NCI-H146 (cell line): ENCODE measurements around the gene TTC12.

Experiments
- DNase-seq: peaks from one replicate; lab custom pipeline; 2025; lab: John Stamatoyannopoulos, UW

TTC12 gene

DNA sequence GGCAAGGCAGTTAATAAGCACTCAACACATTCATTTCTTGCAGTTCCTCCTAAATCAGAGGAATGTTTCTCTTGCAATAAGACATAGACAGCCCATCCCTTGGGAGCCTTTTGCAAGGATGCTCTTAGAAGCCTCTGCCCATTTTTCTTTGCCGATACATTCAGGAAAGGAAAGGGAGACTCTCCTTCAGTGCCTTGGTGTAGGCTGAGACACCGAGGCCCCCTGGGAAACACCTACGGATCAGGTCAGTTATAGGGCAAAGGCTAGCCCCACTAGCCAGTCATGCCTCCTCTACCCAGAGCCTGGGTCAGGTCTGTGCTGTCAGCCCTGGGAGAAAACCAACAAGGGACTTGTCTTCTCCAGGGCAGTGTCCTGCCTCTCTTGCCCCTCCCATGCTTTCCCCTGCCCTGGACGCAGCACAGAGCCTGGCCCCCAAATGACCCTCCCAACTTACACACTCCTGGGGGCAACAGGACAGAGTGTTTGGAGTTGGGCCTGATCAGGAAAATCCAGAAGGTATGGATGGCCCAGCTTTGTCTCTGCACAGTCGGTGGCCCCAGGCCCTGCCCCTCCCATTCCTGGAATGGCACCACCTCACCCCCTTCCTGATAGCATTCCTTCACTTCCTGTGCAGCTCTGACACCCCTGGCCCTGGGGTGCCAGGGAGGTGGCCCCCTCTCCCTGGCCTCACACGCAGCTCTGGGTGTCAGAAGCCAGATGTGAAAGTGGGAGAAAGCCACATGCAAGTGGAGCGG, 91.5 kb downstream of the TTC12 start:
- DNase-seq: no peak

DNA sequence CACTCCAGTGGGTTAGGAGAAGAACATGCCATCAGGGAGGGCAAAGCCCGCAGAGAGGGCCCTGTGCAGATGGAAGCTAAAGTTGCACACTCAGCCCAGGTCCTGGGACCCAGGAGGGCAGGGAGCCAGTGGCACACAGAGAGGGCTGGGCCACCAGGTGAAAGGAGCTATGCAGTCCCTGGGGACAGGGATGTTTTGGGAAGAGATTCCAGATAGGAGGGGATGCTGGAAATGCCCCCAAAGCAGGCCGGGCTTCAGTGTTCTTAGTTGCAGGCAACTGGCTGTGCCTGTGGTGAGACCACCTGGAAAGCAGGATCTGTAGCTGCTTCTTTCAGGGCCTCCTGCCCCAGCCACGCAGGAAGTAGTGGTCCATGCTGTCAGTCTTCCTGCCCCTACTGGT, 92.8 kb downstream of the TTC12 start:
- DNase-seq: no peak

DNA sequence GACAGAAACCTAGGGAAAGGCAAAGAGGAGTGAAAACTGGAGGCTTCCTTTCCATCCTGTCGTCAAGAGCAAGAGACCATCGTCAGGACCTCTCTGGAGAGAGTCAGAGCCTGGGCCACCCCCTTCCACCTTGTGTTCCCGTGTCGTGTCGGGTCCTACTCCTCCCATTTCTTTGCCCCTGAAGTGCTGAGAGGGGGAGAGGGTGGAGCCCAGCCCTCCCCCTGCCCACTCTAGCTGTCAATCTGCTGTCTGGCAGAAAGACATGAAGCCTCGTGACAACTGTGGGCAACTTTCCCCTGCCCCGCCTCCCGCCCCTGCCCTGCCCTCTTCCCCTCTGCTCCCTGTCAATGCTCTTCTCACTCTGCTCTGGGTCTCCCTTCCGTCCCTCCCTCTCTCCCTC, 93.8 kb downstream of the TTC12 start:
- DNase-seq: no peak

DNA sequence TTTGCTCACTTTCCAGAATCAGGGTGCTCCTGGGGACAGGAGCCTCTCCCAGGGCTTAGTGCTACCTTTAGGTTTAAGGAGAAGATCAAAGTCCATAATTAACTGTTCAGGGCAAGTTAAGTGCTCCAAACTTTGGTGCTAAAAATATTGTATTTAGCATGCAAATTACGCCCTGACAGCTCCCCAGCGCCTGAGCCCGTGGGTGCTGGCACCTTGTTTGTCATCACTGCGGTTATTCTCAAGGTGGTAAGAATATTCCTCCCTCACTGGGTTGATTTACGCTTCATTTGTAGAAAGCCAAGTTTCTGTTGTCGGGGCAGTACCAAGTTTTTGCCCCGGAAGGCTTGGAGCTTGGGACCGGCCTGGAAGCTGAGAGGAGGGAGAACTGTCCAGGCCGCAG, 94.5 kb downstream of the TTC12 start:
- no peak for DNase-seq

DNA sequence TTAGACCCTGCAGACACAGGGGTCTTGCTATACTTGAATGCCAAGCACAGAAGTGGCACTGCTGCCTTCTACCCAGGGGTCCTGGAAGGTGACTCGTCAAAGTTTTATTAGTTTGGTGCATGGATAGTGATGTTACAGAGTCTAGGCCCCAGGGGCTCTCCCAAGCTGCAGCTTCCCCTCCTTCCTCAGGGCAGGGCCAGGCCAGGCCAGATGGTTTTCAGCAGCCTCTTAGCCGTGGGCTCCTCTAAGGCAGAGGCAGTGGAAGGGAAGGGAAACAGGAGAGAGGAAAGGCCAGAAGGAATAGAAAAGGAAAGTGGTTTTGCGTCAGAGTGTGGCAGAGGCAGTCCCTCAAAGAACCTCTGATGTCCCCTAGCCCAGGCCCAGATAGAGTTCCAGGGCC, 95.1 kb downstream of the TTC12 start:
- DNase-seq: no peak

DNA sequence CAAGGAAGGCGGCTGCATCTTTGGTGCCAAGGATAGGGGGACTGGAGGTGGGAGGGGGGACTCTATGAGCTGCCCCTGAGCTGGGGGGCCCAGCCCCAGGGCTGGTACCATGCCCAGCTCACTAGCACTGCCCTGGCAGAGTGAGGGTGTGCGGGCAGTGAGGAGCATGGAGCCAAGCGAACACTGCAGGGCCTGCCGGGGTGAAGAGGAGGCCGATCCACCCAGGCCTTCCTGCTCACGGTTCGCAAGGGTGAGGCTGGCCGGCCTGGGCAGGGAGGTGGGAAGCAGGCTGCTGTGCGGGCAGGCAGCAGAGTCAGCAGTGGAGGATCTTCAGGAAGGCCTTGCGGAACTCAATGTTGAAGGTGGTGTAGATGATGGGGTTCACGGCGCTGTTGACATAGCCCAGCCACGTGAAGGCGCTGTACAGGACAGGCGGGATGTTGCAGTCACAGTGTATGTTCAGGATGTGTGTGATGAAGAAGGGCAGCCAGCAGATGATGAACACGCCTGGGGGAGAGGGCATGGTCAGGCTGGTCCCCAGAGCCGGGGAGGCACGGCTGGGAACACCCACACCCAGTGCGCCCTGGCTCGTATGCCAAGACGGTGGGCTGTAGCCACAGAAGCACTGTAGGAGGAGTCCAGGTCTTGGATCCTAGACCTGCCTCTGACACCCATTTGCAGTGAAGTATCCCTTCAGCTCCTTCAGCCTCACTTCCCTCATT, 96.2 kb downstream of the TTC12 start:
- no peak for DNase-seq

DNA sequence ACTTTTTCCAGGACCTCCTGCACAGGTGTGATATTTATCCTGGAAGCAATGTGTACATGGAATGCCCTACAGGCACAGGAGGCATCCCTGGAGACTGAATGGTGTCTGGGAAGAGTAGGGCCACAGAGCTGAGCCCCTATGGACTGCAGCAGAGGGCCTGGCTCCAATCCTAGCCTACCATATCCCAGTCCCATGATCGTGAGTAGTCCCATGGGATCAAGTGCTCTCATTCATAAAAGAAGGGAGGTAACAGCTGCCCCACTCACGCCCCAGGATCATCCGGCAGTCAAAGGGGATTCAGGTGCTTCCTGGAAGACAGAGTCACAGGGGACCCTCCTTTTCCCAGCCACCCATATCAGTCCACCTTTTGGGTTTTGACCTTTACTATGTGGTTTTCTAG, 97.2 kb downstream of the TTC12 start:
- no peak for DNase-seq

DNA sequence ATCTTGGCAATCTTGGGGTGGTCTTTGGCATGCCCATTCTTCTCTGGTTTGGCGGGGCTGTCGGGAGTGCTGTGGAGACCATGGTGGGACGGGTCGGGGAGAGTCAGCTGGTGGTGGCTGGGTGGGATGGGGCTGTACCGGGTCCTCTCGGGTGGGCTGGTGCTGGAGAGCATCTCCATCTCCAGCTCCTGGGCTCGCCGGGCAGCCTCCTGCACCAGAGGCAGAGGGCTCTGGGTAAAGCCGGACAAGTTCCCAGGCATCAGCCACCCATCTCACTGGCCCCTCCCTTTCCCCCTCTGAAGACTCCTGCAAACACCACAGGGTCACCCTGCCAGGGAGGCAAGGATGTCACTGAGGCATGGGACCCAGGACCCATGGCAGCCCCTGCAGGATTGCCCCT, 98.3 kb downstream of the TTC12 start:
- no peak for DNase-seq

DNA sequence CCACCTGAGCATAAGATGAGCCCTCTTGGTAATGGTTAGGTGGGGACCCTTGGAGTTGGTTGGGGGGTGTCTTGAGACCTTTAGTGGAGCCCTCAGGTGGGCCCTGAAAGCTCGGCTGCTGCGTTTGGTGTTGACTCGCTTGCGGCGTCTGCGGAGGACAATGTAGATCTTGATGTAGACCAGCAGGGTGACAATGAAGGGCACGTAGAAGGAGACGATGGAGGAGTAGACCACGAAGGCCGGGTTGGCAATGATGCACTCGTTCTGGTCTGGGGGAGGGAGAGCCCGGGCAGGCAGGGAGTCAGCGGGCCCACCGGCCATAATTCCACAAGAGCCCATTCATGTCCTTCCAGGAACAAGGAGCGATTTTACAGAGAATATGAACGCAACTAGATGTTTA, 101.0 kb downstream of the TTC12 start:
- no peak for DNase-seq
